ENCODE data around the gene FADS3. TPM values are rescaled to one million over a fixed set of nuclear protein-coding genes. Genes with fewer than 3 reads are reported as not detected.

The FADS3 gene
- polyA plus RNA-seq, 4 donors, result 5.3 to 17.9 (median 6.0) TPM

- H3K36me3 ChIP-seq (ENCODE audit: control insufficient read depth in 3 of 3, insufficient read depth in 2 of 3, low read depth in 1 of 3, low read length in 3 of 3), result peaks cover 0 to 22% (median 4%) of the 10 kb centered on the region in 3 donors
- FAIRE-seq (no peak), DNase-seq (no peak)
- peaks cover 0 to 25% (median 0%) of the 10 kb centered on the region in 3 donors for H3K4me1 ChIP-seq (ENCODE audit: control insufficient read depth in 3 of 3, insufficient read depth in 2 of 3, low read depth in 1 of 3, low read length in 2 of 3)
- WGBS, 3 donors, result 89 to 93% (median 89%) methylated on average over 6 of the region's 6 CpGs
- H3K27ac ChIP-seq (ENCODE audit: low read depth in 1 of 3, low read length in 2 of 3), result no peak overlapping the region
- H3K27me3 ChIP-seq (ENCODE audit: control insufficient read depth in 3 of 3, insufficient read depth in 3 of 3, low read length in 3 of 3), result peaks cover 0 to 11% (median 0%) of the 10 kb centered on the region in 3 donors
- H3K9me3 ChIP-seq (ENCODE audit: control insufficient read depth in 2 of 2, insufficient read depth in 1 of 2, low read depth in 1 of 2, low read length in 1 of 2), result no peaks in the 10 kb centered on the region
- H3K4me3 ChIP-seq (ENCODE audit: low read depth in 1 of 3, low read length in 3 of 3), result no peak overlapping the region
Measured at GRCh38 chr11:61866958-61867343, 24.4 kb downstream of the FADS3 start.

GRCh38 chr11:61866231-61866957 lies 25.0 kb downstream of the FADS3 start:
- peaks cover 0 to 24% (median 0%) of the 10 kb centered on the region in 3 donors for H3K4me1 ChIP-seq (ENCODE audit: control insufficient read depth in 3 of 3, insufficient read depth in 2 of 3, low read depth in 1 of 3, low read length in 2 of 3)

GRCh38 chr11:61864814-61865775 lies 26.2 kb downstream of the FADS3 start:
- Histone ChIP-seq H3K9me3 (ENCODE audit: control insufficient read depth in 2 of 2, insufficient read depth in 1 of 2, low read depth in 1 of 2, low read length in 1 of 2) (no peaks in the 10 kb centered on the region), H3K27me3 (ENCODE audit: control insufficient read depth in 3 of 3, insufficient read depth in 3 of 3, low read length in 3 of 3) (no peaks in the 10 kb centered on the region), H3K4me1 (ENCODE audit: control insufficient read depth in 3 of 3, insufficient read depth in 2 of 3, low read depth in 1 of 3, low read length in 2 of 3) (peaks cover 0 to 15% (median 0%) of the 10 kb centered on the region in 3 donors), H3K36me3 (ENCODE audit: control insufficient read depth in 3 of 3, insufficient read depth in 2 of 3, low read depth in 1 of 3, low read length in 3 of 3) (peaks cover 0 to 32% (median 4%) of the 10 kb centered on the region in 3 donors), H3K4me3 (ENCODE audit: low read depth in 1 of 3, low read length in 3 of 3) (no peak overlapping the region), H3K27ac (ENCODE audit: low read depth in 1 of 3, low read length in 2 of 3) (no peak overlapping the region)
- DNase-seq (no peak), FAIRE-seq (no peak)
- WGBS, 3 donors, result 92 to 95% (median 95%) methylated on average over 20 of the region's 20 CpGs

More at GRCh38 chr11:61866231-61866957, 25.0 kb downstream of the FADS3 start:
- no peak for DNase-seq
- Histone ChIP-seq H3K36me3 (ENCODE audit: control insufficient read depth in 3 of 3, insufficient read depth in 2 of 3, low read depth in 1 of 3, low read length in 3 of 3) (peaks cover 0 to 26% (median 4%) of the 10 kb centered on the region in 3 donors), H3K4me3 (ENCODE audit: low read depth in 1 of 3, low read length in 3 of 3) (no peak overlapping the region), H3K9me3 (ENCODE audit: control insufficient read depth in 2 of 2, insufficient read depth in 1 of 2, low read depth in 1 of 2, low read length in 1 of 2) (no peaks in the 10 kb centered on the region), H3K27me3 (ENCODE audit: control insufficient read depth in 3 of 3, insufficient read depth in 3 of 3, low read length in 3 of 3) (peaks cover 0 to 7% (median 0%) of the 10 kb centered on the region in 3 donors), H3K27ac (ENCODE audit: low read depth in 1 of 3, low read length in 2 of 3) (no peak overlapping the region)
- FAIRE-seq, result no peak
- WGBS, 3 donors, result 77 to 86% (median 80%) methylated on average over 18 of the region's 18 CpGs

- peaks cover 0 to under 1% (median 0%) of the 10 kb centered on the region in 3 donors for H3K4me1 ChIP-seq (ENCODE audit: control insufficient read depth in 3 of 3, insufficient read depth in 2 of 3, low read depth in 1 of 3, low read length in 2 of 3)
- FAIRE-seq (no peak), DNase-seq (no peak)
- H3K9me3 ChIP-seq (ENCODE audit: control insufficient read depth in 2 of 2, insufficient read depth in 1 of 2, low read depth in 1 of 2, low read length in 1 of 2), result no peaks in the 10 kb centered on the region
- H3K4me3 ChIP-seq (ENCODE audit: low read depth in 1 of 3, low read length in 3 of 3), result no peak overlapping the region
- no peak overlapping the region for H3K27ac ChIP-seq (ENCODE audit: low read depth in 1 of 3, low read length in 2 of 3)
- WGBS, 3 donors, result 89 to 92% (median 90%) methylated on average over 13 of the region's 13 CpGs
- H3K27me3 ChIP-seq (ENCODE audit: control insufficient read depth in 3 of 3, insufficient read depth in 3 of 3, low read length in 3 of 3), result no peaks in the 10 kb centered on the region
- H3K36me3 ChIP-seq (ENCODE audit: control insufficient read depth in 3 of 3, insufficient read depth in 2 of 3, low read depth in 1 of 3, low read length in 3 of 3), result peaks cover 0 to 34% (median 4%) of the 10 kb centered on the region in 3 donors
Measured at GRCh38 chr11:61863548-61864081, 27.7 kb downstream of the FADS3 start.

- no peaks in the 10 kb centered on the region for H3K4me1 ChIP-seq (ENCODE audit: control insufficient read depth in 3 of 3, insufficient read depth in 2 of 3, low read depth in 1 of 3, low read length in 2 of 3)
- no peak overlapping the region for H3K4me3 ChIP-seq (ENCODE audit: low read depth in 1 of 3, low read length in 3 of 3)
- H3K36me3 ChIP-seq (ENCODE audit: control insufficient read depth in 3 of 3, insufficient read depth in 2 of 3, low read depth in 1 of 3, low read length in 3 of 3), result peaks cover 0 to 35% (median 4%) of the 10 kb centered on the region in 3 donors
- H3K27me3 ChIP-seq (ENCODE audit: control insufficient read depth in 3 of 3, insufficient read depth in 3 of 3, low read length in 3 of 3), result no peaks in the 10 kb centered on the region
- FAIRE-seq, result no peak
- H3K27ac ChIP-seq (ENCODE audit: low read depth in 1 of 3, low read length in 2 of 3), result no peak overlapping the region
- no peaks in the 10 kb centered on the region for H3K9me3 ChIP-seq (ENCODE audit: control insufficient read depth in 2 of 2, insufficient read depth in 1 of 2, low read depth in 1 of 2, low read length in 1 of 2)
- WGBS, 3 donors, result 90 to 95% (median 92%) methylated on average over 18 of the region's 18 CpGs
- DNase-seq, result no peak
Measured at GRCh38 chr11:61862714-61863547, 28.4 kb downstream of the FADS3 start.

- 66 to 79% (median 68%) methylated on average over 9 of the region's 9 CpGs for WGBS, 3 donors
- no peak for DNase-seq
Measured at GRCh38 chr11:61861634-61862033, 29.7 kb downstream of the FADS3 start.

GRCh38 chr11:61860054-61860903 lies 31.1 kb downstream of the FADS3 start:
- Histone ChIP-seq H3K4me3 (ENCODE audit: low read depth in 1 of 3, low read length in 3 of 3) (no peak overlapping the region), H3K9me3 (ENCODE audit: control insufficient read depth in 2 of 2, insufficient read depth in 1 of 2, low read depth in 1 of 2, low read length in 1 of 2) (no peaks in the 10 kb centered on the region), H3K4me1 (ENCODE audit: control insufficient read depth in 3 of 3, insufficient read depth in 2 of 3, low read depth in 1 of 3, low read length in 2 of 3) (no peaks in the 10 kb centered on the region), H3K27me3 (ENCODE audit: control insufficient read depth in 3 of 3, insufficient read depth in 3 of 3, low read length in 3 of 3) (no peaks in the 10 kb centered on the region), H3K27ac (ENCODE audit: low read depth in 1 of 3, low read length in 2 of 3) (no peak overlapping the region), H3K36me3 (ENCODE audit: control insufficient read depth in 3 of 3, insufficient read depth in 2 of 3, low read depth in 1 of 3, low read length in 3 of 3) (peaks cover 0 to 49% (median 6%) of the 10 kb centered on the region in 3 donors)
- DNase-seq (peak in 1 of 2 donors; percentile 56), FAIRE-seq (no peak)
- 43 to 71% (median 55%) methylated on average over 16 of the region's 16 CpGs for WGBS, 3 donors

More at GRCh38 chr11:61861634-61862033, 29.7 kb downstream of the FADS3 start:
- H3K27me3 ChIP-seq (ENCODE audit: control insufficient read depth in 3 of 3, insufficient read depth in 3 of 3, low read length in 3 of 3), result no peaks in the 10 kb centered on the region
- H3K4me1 ChIP-seq (ENCODE audit: control insufficient read depth in 3 of 3, insufficient read depth in 2 of 3, low read depth in 1 of 3, low read length in 2 of 3), result no peaks in the 10 kb centered on the region
- H3K27ac ChIP-seq (ENCODE audit: low read depth in 1 of 3, low read length in 2 of 3), result no peak overlapping the region
- no peaks in the 10 kb centered on the region for H3K9me3 ChIP-seq (ENCODE audit: control insufficient read depth in 2 of 2, insufficient read depth in 1 of 2, low read depth in 1 of 2, low read length in 1 of 2)
- no peak overlapping the region for H3K4me3 ChIP-seq (ENCODE audit: low read depth in 1 of 3, low read length in 3 of 3)
- H3K36me3 ChIP-seq (ENCODE audit: control insufficient read depth in 3 of 3, insufficient read depth in 2 of 3, low read depth in 1 of 3, low read length in 3 of 3), result peaks cover 0 to 46% (median 6%) of the 10 kb centered on the region in 3 donors
- no peak for FAIRE-seq
